ENCODE results near the gene TIGD3.

Gene TIGD3

GRCh38 chr11:65402790-65403189, 48.2 kb downstream of the TIGD3 start:
- no peak overlapping the region for H3K4me3 ChIP-seq (ENCODE audit: low read depth, low read length)
- TF ChIP-seq CTCF (IDR thresholded peaks at IDR 0.05) = no peak
- H3K9me3 ChIP-seq (ENCODE audit: control insufficient read depth, low read length) = no peaks in the 10 kb centered on the region
- no peak overlapping the region for H3K9ac ChIP-seq
- no peaks in the 10 kb centered on the region for H3K27me3 ChIP-seq (ENCODE audit: control insufficient read depth, insufficient read depth, low read length)
- peaks cover 6% of the 10 kb centered on the region for H3K79me2 ChIP-seq
- H2AFZ ChIP-seq = no peak overlapping the region
- H3K4me1 ChIP-seq = no peaks in the 10 kb centered on the region
- H3K36me3 ChIP-seq (ENCODE audit: control insufficient read depth, insufficient read depth, low read length) = no peaks in the 10 kb centered on the region
- H3K27ac ChIP-seq = no peak overlapping the region
- H3K4me2 ChIP-seq (ENCODE audit: low read length) = no peak overlapping the region

GRCh38 chr11:65403607-65404121, 49.1 kb downstream of the TIGD3 start:
- H3K9me3 ChIP-seq (ENCODE audit: control insufficient read depth, low read length) = no peaks in the 10 kb centered on the region
- H3K4me1 ChIP-seq = no peaks in the 10 kb centered on the region
- TF ChIP-seq CTCF (IDR thresholded peaks at IDR 0.05) = no peak
- no peak overlapping the region for H3K4me2 ChIP-seq (ENCODE audit: low read length)
- no peak overlapping the region for H2AFZ ChIP-seq
- peak overlapping the region; percentile 15 for H3K27ac ChIP-seq
- H3K79me2 ChIP-seq = no peaks in the 10 kb centered on the region
- no peak overlapping the region for H3K9ac ChIP-seq
- H3K36me3 ChIP-seq (ENCODE audit: control insufficient read depth, insufficient read depth, low read length) = no peaks in the 10 kb centered on the region
- no peaks in the 10 kb centered on the region for H3K27me3 ChIP-seq (ENCODE audit: control insufficient read depth, insufficient read depth, low read length)
- H3K4me3 ChIP-seq (ENCODE audit: low read depth, low read length) = no peak overlapping the region

GRCh38 chr11:65404210-65404609, 49.7 kb downstream of the TIGD3 start:
- H2AFZ ChIP-seq = no peak overlapping the region
- no peak overlapping the region for H3K9ac ChIP-seq
- no peak overlapping the region for H3K4me3 ChIP-seq (ENCODE audit: low read depth, low read length)
- H3K4me2 ChIP-seq (ENCODE audit: low read length) = no peak overlapping the region
- TF ChIP-seq CTCF (IDR thresholded peaks at IDR 0.05) = no peak
- no peaks in the 10 kb centered on the region for H3K36me3 ChIP-seq (ENCODE audit: control insufficient read depth, insufficient read depth, low read length)
- H3K4me1 ChIP-seq = no peaks in the 10 kb centered on the region
- no peaks in the 10 kb centered on the region for H3K27me3 ChIP-seq (ENCODE audit: control insufficient read depth, insufficient read depth, low read length)
- no peaks in the 10 kb centered on the region for H3K79me2 ChIP-seq
- H3K27ac ChIP-seq = no peak overlapping the region
- H3K9me3 ChIP-seq (ENCODE audit: control insufficient read depth, low read length) = no peaks in the 10 kb centered on the region

- Histone ChIP-seq H3K36me3 (ENCODE audit: control insufficient read depth, insufficient read depth, low read length) (no peaks in the 10 kb centered on the region), H3K79me2 (no peaks in the 10 kb centered on the region), H3K9ac (no peak overlapping the region), H3K27ac (peak overlapping the region; percentile 24), H3K9me3 (ENCODE audit: control insufficient read depth, low read length) (no peaks in the 10 kb centered on the region), H3K4me1 (no peaks in the 10 kb centered on the region), H2AFZ (no peak overlapping the region), H3K4me3 (ENCODE audit: low read depth, low read length) (no peak overlapping the region), H3K27me3 (ENCODE audit: control insufficient read depth, insufficient read depth, low read length) (no peaks in the 10 kb centered on the region), H3K4me2 (ENCODE audit: low read length) (no peak overlapping the region)
- TF ChIP-seq CTCF (IDR thresholded peaks at IDR 0.05) = no peak
Measured at GRCh38 chr11:65404638-65405339, 50.2 kb downstream of the TIGD3 start.
